Lower lobe of right lung (tissue), 2 donors: ENCODE measurements around the gene DNAH17. TPM values are rescaled to one million over a fixed set of nuclear protein-coding genes. Genes with fewer than 3 reads are reported as not detected.
"Not testable (repeated sequence)": the region's sequence is repeated elsewhere in the genome, so short reads cannot be mapped to it uniquely, and the experiment has no call there.

ENCODE experiments used
- ATAC-seq, 2 donors: fragments of 200-7000 bp; cut with Tn5 transposase; one replicate each; pipeline ENCODE4 v1.9.1; 2020 to 2022; ENCODE audit warnings: mild to moderate bottlenecking in 2 of 2, moderate library complexity in 2 of 2
- DNase-seq: peaks from one replicate; pipeline ENCODE4 v3.0.0-alpha.2; 2020
- H3K27ac ChIP-seq: fragments of 200-600 bp; one replicate; pipeline ENCODE4 v1.8.0; 2022
- H3K27me3 ChIP-seq: fragments of 200-600 bp; one replicate; pipeline ENCODE4 v1.8.0; 2022; ENCODE audit warnings: low read depth
- H3K36me3 ChIP-seq: fragments of 200-600 bp; one replicate; pipeline ENCODE4 v1.8.0; 2022; ENCODE audit warnings: mild to moderate bottlenecking
- H3K4me1 ChIP-seq: fragments of 200-600 bp; one replicate; pipeline ENCODE4 v1.8.0; 2022
- H3K4me3 ChIP-seq: fragments of 200-600 bp; one replicate; pipeline ENCODE4 v1.8.0; 2022; ENCODE audit warnings: mild to moderate bottlenecking
- H3K9me3 ChIP-seq: fragments of 200-600 bp; one replicate; pipeline ENCODE4 v1.8.0; 2022
- CTCF ChIP-seq: fragments of 200-600 bp; IDR thresholded peaks from one replicate; pipeline ENCODE4 v1.8.0; 2022; ENCODE audit warnings: antibody characterized with exemption, mild to moderate bottlenecking
- intact Hi-C: fragments of 100-400 bp; cut with DNase I; formaldehyde crosslinking; loops from one replicate; pipeline ENCODE4 v1.11.0; 2022
- total RNA-seq: library from RNA; stranded (reverse); fragmentation: NEBNext Ultra II Directional; extraction: Animal tissue kit (Norgen Biotek cat#: 25700); gene quantifications from one replicate; pipeline ENCODE4 v1.2.1, GENCODE V29; 2021
- donor health status: DM: no; HTN: yes; CAD: no; lungs with severe emphysema.

The DNAH17 gene
- total RNA-seq, 1 donor from 2014 or later = 2.8 TPM

DNA sequence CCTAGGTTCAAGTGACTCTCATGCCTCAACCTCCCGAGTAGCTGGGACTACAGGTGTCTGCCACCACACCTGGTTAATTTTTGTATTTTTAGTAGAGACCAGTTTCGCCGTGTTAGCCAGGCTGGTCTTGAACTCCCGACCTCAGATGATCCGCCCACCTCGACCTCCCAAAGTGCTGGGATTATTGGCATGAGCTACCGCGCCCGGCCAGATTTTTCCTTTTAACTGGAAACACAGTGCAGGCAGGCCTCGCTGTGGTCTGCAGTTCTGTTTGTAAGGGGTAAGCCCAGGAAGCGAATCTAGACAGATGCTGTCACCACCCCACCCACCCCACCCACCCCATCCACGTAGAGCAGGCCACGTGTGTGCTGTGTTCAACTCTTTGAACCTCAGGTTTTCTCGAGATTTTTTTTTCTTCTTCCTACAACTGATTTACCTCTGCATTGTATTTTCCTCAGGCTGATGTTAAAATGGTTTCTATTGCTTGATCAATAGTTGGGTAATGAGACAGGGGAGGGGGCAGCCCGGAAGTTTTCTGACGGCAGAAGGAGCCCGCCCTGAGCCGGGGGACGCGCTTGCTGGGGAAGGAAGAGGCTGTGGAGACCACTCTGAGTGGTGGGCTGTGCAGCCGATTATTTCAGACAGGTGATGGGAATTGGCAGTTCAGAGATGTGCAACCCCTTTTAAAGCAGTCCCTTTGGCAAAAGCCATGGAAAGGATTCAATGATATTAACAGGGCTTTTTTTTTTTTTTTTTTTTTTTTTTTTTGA lies 72.9 kb downstream of the DNAH17 start:
- ATAC-seq (no peak), DNase-seq (no peak)
- Histone ChIP-seq H3K4me1 (no peaks in the 10 kb centered on the region), H3K9me3 (no peaks in the 10 kb centered on the region), H3K27me3 (no peaks in the 10 kb centered on the region), H3K4me3 (no peak overlapping the region), H3K36me3 (no peaks in the 10 kb centered on the region), H3K27ac (no peak overlapping the region)
- no peak for TF ChIP-seq CTCF
- intact Hi-C loops = no loop called here

GRCh38 chr17:78503388-78503787 lies 73.8 kb downstream of the DNAH17 start:
- ATAC-seq, H3K36me3 ChIP-seq, H3K9me3 ChIP-seq, H3K27me3 ChIP-seq, H3K27ac ChIP-seq, DNase-seq, intact Hi-C loops, H3K4me1 ChIP-seq, H3K4me3 ChIP-seq: not testable (repeated sequence)

DNA sequence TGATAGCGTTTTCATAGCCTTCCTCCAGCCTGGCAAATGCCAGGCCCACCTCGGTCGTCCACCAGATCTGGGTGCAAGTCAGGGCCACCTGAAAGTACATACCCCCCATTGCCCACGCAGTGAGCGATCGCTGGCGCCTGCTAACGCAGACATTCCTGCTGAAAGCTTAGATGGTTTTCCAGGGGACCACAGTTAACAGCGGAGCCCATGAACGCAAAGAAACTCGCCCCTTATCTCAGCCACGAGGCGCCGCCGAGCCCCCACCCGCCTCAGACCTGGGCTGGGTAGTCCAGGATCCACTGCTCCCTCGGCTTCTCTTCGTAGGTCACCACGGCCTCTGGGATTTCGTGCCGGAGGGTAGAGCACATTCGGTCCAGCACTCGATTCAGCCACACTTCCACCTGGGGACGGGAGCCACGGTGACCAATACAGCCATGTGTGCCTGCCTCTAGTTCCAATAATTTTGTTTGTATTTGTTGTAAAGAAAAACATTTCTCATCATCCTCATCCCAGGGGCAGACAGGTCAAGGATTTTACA lies 74.5 kb downstream of the DNAH17 start:
- Histone ChIP-seq H3K9me3 (no peaks in the 10 kb centered on the region), H3K36me3 (no peaks in the 10 kb centered on the region), H3K27me3 (no peaks in the 10 kb centered on the region), H3K4me1 (no peaks in the 10 kb centered on the region), H3K4me3 (no peak overlapping the region), H3K27ac (no peak overlapping the region)
- DNase-seq = no peak
- no peak for ATAC-seq
- intact Hi-C loops = no loop called here
- no peak for TF ChIP-seq CTCF

GRCh38 chr17:78501241-78502036 lies 75.8 kb downstream of the DNAH17 start:
- ATAC-seq (no peak), DNase-seq (no peak)
- Histone ChIP-seq H3K27me3 (no peaks in the 10 kb centered on the region), H3K9me3 (no peaks in the 10 kb centered on the region), H3K36me3 (no peaks in the 10 kb centered on the region), H3K4me1 (no peaks in the 10 kb centered on the region), H3K4me3 (no peak overlapping the region), H3K27ac (no peak overlapping the region)
- intact Hi-C loops = no loop called here
- no peak for TF ChIP-seq CTCF

- ATAC-seq (no peak), DNase-seq (no peak)
- H3K4me3 ChIP-seq = no peak overlapping the region
- no peak overlapping the region for H3K27ac ChIP-seq
- intact Hi-C loops = no loop called here
- no peaks in the 10 kb centered on the region for H3K36me3 ChIP-seq
- no peaks in the 10 kb centered on the region for H3K4me1 ChIP-seq
- H3K27me3 ChIP-seq = no peaks in the 10 kb centered on the region
- no peaks in the 10 kb centered on the region for H3K9me3 ChIP-seq
- TF ChIP-seq CTCF = no peak
Observed at GRCh38 chr17:78500806-78501205, 76.4 kb downstream of the DNAH17 start.
